C4-2B (cell line): ENCODE data around the gene CALM3.

Experiments used
- H3K27ac ChIP-seq: fragments of 450-650 bp; 2 replicates; pipeline ENCODE4 v1.5.1; 2017
- ZFX ChIP-seq: fragments of 450-650 bp; IDR thresholded peaks from 2 replicates; pipeline ENCODE4 v1.6.1; 2017
- TF ChIP-seq, protein P1 (sequence below): fragments of 450-650 bp; conservative IDR thresholded peaks from 2 replicates; pipeline ENCODE4 v1.5.1; 2017; ENCODE audit warnings: mild to moderate bottlenecking

Gene CALM3

DNA sequence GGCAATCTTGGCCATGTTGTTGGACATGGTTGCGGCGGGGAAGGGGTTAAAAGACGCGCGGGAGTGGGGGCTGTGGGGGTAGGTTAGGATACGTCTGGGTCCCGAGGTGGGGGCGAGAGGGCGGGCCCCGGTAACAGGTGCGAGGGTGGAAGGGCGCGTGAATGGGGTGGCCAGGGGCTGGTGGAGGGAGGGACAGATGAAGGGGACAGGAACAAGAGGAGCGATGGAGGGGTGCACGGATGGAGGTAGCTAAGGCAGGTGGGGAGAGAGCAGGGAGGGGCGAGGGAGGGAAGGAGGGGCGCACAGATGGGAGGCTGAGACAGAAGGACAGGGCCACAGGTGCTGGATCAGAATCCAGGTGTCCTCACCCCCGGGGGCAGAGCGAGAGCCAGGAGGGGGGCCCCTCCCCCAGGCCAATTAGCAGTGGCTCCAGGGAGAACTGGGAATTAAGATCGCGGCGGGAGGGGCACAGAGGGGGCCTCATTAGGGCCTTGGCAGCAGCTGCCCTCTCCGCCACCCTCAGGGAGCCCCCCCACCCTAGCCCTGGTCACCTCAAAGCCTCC lies 33.6 kb downstream of the CALM3 start:
- TF ChIP-seq ZFX = no peak
- TF ChIP-seq, protein P1, sequence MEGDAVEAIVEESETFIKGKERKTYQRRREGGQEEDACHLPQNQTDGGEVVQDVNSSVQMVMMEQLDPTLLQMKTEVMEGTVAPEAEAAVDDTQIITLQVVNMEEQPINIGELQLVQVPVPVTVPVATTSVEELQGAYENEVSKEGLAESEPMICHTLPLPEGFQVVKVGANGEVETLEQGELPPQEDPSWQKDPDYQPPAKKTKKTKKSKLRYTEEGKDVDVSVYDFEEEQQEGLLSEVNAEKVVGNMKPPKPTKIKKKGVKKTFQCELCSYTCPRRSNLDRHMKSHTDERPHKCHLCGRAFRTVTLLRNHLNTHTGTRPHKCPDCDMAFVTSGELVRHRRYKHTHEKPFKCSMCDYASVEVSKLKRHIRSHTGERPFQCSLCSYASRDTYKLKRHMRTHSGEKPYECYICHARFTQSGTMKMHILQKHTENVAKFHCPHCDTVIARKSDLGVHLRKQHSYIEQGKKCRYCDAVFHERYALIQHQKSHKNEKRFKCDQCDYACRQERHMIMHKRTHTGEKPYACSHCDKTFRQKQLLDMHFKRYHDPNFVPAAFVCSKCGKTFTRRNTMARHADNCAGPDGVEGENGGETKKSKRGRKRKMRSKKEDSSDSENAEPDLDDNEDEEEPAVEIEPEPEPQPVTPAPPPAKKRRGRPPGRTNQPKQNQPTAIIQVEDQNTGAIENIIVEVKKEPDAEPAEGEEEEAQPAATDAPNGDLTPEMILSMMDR = no peak

DNA sequence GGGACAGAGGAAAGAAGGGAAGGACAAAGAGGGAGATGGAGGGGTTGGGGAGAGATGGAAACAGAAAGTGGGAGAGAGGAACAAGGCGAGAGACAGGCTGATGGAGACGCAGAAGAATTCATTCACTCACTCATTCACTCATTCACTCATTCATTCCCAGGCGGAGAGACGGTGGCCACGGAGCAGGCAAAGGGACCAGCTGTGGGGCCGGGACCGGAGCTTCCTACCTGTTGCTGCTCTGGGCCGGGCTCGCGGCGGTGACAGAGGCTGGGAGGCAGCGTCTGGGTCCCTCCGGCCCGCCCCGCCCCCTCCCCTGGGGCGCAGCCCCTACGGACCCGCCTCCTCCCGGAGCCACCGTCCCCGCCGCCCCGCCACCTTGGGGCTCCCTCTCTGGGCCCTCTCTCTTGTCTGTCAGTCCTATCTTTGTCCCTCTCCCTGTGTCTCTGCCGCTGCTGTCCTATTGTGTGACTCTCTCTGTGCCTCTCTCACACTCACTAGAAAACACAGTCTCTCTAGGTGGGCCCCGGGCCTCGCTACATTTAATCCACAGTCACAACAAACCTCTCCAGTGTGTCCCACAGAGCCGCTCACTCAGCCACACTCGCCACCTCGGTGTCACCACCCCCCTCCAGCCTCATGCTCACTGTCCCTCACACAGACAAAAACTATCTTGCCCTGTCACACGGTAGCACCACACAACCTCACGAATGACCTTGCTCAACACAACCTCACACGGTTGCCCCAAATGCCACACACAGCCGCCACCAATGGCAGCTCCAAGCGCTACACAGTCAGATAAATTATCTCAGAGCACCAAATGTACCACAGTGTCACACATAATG lies 35.0 kb downstream of the CALM3 start, which contains the start of gene GNG8:
Gene GNG8 (minus strand): TSS at position 283 of the 842 bp plus-strand sequence. CDS start 1,520 bp downstream, outside the sequence.
- no peak for TF ChIP-seq ZFX
- TF ChIP-seq, protein P1 = no peak
- no peak within 1 kb of the TSS for H3K27ac ChIP-seq

More for the DNA sequence above, 33.6 kb downstream of the CALM3 start:
- H3K27ac ChIP-seq = no peak overlapping the region

DNA sequence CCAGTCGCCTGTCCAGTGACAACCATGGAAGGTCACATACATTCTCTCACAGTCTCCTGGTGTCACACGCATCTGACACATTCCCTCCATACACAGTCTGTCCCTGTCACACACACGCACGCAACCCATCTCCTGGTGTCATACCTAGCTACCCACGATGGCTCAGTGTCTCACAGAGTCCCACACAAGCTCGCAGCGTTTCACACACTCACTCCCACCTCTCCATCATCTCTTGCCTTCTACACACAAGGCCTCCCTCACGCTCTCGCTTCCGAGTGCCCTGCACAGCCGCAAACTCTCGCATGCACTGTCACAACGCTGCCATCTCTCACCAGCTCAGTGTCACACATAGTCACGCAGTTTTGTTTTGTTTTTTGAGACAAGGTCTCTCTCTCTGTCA lies 36.1 kb downstream of the CALM3 start:
- no peak for TF ChIP-seq ZFX
- TF ChIP-seq, protein P1 = no peak
- no peak overlapping the region for H3K27ac ChIP-seq

DNA sequence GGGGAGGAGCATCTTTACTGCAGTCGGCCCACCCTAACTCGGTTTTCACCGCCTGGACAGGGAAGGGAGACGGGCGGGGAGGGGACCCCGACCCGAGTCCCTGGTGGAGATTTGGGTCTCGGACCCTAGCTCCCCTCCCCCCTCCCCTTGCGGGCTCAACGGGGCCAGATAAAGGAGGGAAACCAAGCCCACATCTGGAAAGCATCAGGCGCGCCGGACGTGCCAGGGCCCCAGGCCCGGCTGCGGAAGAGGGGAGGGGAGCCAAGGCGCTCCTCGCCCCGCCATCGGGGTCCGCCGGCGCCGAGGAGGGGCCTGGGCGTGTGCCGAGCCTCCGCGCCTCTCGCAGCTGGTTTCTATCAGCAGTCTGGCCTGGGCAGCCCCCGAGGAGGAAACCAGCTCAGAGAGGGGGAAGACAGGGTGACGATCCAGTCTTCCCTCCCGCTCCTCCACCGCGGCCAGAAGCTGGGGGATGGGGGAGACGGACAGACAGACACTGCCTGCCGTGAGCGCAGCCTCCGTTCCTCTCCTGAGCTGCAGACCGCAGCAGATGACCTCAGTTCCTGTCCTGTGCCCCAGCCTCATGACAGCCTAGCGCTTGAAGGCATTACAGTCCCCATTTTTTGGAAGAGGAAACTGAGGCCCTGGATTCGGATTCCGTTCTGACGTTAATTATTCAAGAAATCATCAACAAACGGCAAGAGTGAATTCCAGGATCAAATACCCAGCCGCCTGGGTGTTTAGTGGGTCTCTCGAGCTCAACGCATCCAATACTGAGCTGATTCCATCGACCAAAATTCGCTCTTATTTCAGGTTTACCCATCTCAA lies 38.4 kb downstream of the CALM3 start:
- no peak for TF ChIP-seq ZFX
- TF ChIP-seq, protein P1 = no peak
- H3K27ac ChIP-seq = no peak overlapping the region

DNA sequence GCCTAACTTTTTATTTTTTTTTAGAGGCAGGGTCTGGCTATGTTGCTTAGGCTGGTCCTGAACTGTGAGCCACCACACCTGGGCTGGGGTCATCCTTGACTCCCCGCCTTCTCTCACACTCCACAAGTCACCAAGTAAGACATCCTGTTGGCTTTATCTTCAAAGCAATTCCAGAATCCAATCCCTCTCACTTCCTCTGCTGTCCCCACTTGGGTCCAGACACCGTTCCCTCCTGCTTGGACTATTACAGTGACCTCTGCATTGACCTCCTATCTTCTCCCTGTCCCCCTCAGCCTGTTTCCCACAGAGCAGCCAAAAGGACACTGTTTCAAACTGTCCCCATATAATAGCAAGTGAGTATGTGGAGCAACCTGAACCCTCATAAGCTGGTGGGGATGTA lies 39.5 kb downstream of the CALM3 start:
- H3K27ac ChIP-seq = no peak overlapping the region
- TF ChIP-seq, protein P1 = no peak
- no peak for TF ChIP-seq ZFX

DNA sequence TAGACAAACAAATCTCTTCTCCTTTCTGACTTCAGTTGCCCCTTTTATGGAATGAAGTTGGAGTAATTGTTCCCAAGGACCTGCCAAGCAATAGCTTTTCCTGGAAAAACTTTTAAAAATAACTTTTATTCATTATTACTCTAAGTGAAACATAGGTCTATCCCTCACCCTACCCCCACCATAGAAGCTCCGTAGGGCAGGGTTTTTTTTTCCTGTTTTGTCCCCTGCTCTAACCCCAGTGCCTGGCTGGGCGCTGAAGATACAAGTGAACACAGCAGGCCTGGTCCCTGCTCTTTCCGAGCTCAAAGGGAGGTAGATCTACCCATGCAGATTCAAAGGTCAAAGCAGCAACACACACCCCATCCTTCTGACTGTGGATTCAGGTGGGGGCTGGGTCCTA lies 43.6 kb downstream of the CALM3 start:
- no peak overlapping the region for H3K27ac ChIP-seq
- TF ChIP-seq, protein P1 = no peak
- no peak for TF ChIP-seq ZFX
